ENCODE measurements around the gene REC8. TPM values are rescaled to one million over a fixed set of nuclear protein-coding genes. Genes with fewer than 3 reads are reported as not detected.

REC8 gene
- polyA plus RNA-seq, 1 donor (not counting 4 experiments of a cell fraction or from before 2014, with no cell fraction given), result 6.3 TPM

GRCh38 chr14:24186831-24187538 lies 15.1 kb downstream of the REC8 start:
- Histone ChIP-seq H3K9ac (ENCODE audit: control insufficient read depth, extremely low read depth, insufficient read depth, low read length) (no peak overlapping the region), H3K4me1 (ENCODE audit: control insufficient read depth, extremely low read depth, insufficient read depth, low read length) (peaks cover 15% of the 10 kb centered on the region), H3K27ac (ENCODE audit: control insufficient read depth, insufficient read depth, low read length) (no peak overlapping the region), H3K36me3 (ENCODE audit: control insufficient read depth in 2 of 2, extremely low read depth in 1 of 2, insufficient read depth in 2 of 2, low read length in 2 of 2) (peaks cover 46 to 50% of the 10 kb centered on the region in 2 experiments), H3K27me3 (ENCODE audit: control insufficient read depth, extremely low read depth, insufficient read depth, low read length) (no peaks in the 10 kb centered on the region), H3K79me2 (ENCODE audit: control insufficient read depth, insufficient read depth, low read length) (peaks cover 18% of the 10 kb centered on the region), H3K4me2 (ENCODE audit: control insufficient read depth, extremely low read depth, insufficient read depth, low read depth, low read length) (no peak overlapping the region), H3K4me3 (ENCODE audit: control insufficient read depth in 2 of 3, extremely low read depth in 1 of 3, insufficient read depth in 2 of 3, low read depth in 1 of 3, low read length in 3 of 3) (no peak overlapping the region), H2AFZ (ENCODE audit: control insufficient read depth, low read length) (no peak overlapping the region), H4K20me1 (ENCODE audit: control insufficient read depth, extremely low read depth, insufficient read depth, low read length) (peaks cover 4% of the 10 kb centered on the region), H3K9me3 (ENCODE audit: control insufficient read depth, low read depth, low read length) (no peaks in the 10 kb centered on the region), H3K9me1 (ENCODE audit: control insufficient read depth, extremely low read depth, insufficient read depth, low read length) (no peaks in the 10 kb centered on the region)
- DNase-seq (ENCODE audit: low read depth, low spot score) (no peak), FAIRE-seq (no peak)
- dilution Hi-C loops (cut with MboI; ENCODE audit: extremely low pct_ligation_motif_present, low sequenced_read_pairs), result no loop called here
- TF ChIP-seq, protein P1, sequence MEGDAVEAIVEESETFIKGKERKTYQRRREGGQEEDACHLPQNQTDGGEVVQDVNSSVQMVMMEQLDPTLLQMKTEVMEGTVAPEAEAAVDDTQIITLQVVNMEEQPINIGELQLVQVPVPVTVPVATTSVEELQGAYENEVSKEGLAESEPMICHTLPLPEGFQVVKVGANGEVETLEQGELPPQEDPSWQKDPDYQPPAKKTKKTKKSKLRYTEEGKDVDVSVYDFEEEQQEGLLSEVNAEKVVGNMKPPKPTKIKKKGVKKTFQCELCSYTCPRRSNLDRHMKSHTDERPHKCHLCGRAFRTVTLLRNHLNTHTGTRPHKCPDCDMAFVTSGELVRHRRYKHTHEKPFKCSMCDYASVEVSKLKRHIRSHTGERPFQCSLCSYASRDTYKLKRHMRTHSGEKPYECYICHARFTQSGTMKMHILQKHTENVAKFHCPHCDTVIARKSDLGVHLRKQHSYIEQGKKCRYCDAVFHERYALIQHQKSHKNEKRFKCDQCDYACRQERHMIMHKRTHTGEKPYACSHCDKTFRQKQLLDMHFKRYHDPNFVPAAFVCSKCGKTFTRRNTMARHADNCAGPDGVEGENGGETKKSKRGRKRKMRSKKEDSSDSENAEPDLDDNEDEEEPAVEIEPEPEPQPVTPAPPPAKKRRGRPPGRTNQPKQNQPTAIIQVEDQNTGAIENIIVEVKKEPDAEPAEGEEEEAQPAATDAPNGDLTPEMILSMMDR (optimal IDR thresholded peaks at IDR 0.05 in 1 of 3, IDR thresholded peaks at IDR 0.05 in 1 of 3, conservative IDR thresholded peaks at IDR 0.05 in 1 of 3; ENCODE audit: extremely low read depth in 1 of 3, insufficient read depth in 2 of 3, low read length in 3 of 3), result no peak
- no peak for TF ChIP-seq EZH2 (IDR thresholded peaks at IDR 0.05; ENCODE audit: low read length)

DNA sequence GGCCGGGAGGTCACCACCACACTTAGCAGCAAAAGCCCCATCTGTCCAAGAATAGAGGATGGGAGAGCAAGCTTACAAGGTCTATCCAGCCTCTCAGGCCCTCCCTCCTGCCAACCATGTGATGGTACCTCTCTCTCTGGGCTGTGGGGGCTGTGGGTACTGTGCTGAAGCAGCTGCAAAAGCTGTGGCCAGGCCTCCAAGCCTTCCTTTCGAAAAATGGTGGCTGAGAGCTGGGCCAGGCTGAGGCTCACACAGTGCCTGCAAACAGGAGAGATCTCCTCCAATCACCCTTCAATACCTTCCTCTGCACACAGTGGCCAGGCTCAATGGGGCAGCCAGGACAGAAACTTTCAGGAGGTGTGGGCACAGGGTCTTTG lies 15.6 kb downstream of the REC8 start:
- Histone ChIP-seq H3K27me3 (ENCODE audit: control insufficient read depth, extremely low read depth, insufficient read depth, low read length) (no peaks in the 10 kb centered on the region), H2AFZ (ENCODE audit: control insufficient read depth, low read length) (no peak overlapping the region), H3K4me2 (ENCODE audit: control insufficient read depth, extremely low read depth, insufficient read depth, low read depth, low read length) (peak overlapping the region; percentile 73), H3K79me2 (ENCODE audit: control insufficient read depth, insufficient read depth, low read length) (peaks cover 23% of the 10 kb centered on the region), H4K20me1 (ENCODE audit: control insufficient read depth, extremely low read depth, insufficient read depth, low read length) (peaks cover 4% of the 10 kb centered on the region), H3K9me1 (ENCODE audit: control insufficient read depth, extremely low read depth, insufficient read depth, low read length) (no peaks in the 10 kb centered on the region), H3K36me3 (ENCODE audit: control insufficient read depth in 2 of 2, extremely low read depth in 1 of 2, insufficient read depth in 2 of 2, low read length in 2 of 2) (peaks cover 46 to 49% of the 10 kb centered on the region in 2 experiments), H3K9ac (ENCODE audit: control insufficient read depth, extremely low read depth, insufficient read depth, low read length) (peak overlapping the region; percentile 86), H3K27ac (ENCODE audit: control insufficient read depth, insufficient read depth, low read length) (no peak overlapping the region), H3K4me3 (ENCODE audit: control insufficient read depth in 2 of 3, extremely low read depth in 1 of 3, insufficient read depth in 2 of 3, low read depth in 1 of 3, low read length in 3 of 3) (peak overlapping the region in 2 of 3 experiments; percentile 76 to 83), H3K4me1 (ENCODE audit: control insufficient read depth, extremely low read depth, insufficient read depth, low read length) (peaks cover 15% of the 10 kb centered on the region), H3K9me3 (ENCODE audit: control insufficient read depth, low read depth, low read length) (no peaks in the 10 kb centered on the region)
- dilution Hi-C loops (cut with MboI; ENCODE audit: extremely low pct_ligation_motif_present, low sequenced_read_pairs), result no loop called here
- FAIRE-seq (no peak), DNase-seq (ENCODE audit: low read depth, low spot score) (no peak)
- TF ChIP-seq, protein P1 (optimal IDR thresholded peaks at IDR 0.05 in 1 of 3, IDR thresholded peaks at IDR 0.05 in 1 of 3, conservative IDR thresholded peaks at IDR 0.05 in 1 of 3; ENCODE audit: extremely low read depth in 1 of 3, insufficient read depth in 2 of 3, low read length in 3 of 3), result no peak
- TF ChIP-seq EZH2 (IDR thresholded peaks at IDR 0.05; ENCODE audit: low read length), result no peak

Measured in keratinocyte (primary cell).